C4-2B (cell line): ENCODE measurements around the gene THOC6.

ENCODE experiments used
- CTCF ChIP-seq: fragments of 450-650 bp; conservative IDR thresholded peaks from 2 replicates; pipeline ENCODE4 v1.5.1; 2017; ENCODE audit warnings: mild to moderate bottlenecking
- ZFX ChIP-seq: fragments of 450-650 bp; IDR thresholded peaks from 2 replicates; pipeline ENCODE4 v1.6.1; 2017

GRCh38 chr16:3047387-3047720 is 23.5 kb downstream of the THOC6 start:
- TF ChIP-seq CTCF (no peak), ZFX (no peak)
